Ammon's horn (tissue), 1 donor: ENCODE measurements around the gene ADK.
A peak's percentile ranks its signal among the peaks of the same experiment; 100 is the strongest.
"Not testable (repeated sequence)": the region's sequence is repeated elsewhere in the genome, so short reads cannot be mapped to it uniquely, and the experiment has no call there.

Experiments used
- DNase-seq: peaks from one replicate; pipeline ENCODE4 v3.0.0-alpha.2; 2016; ENCODE audit warnings: low spot score

Gene ADK

DNA sequence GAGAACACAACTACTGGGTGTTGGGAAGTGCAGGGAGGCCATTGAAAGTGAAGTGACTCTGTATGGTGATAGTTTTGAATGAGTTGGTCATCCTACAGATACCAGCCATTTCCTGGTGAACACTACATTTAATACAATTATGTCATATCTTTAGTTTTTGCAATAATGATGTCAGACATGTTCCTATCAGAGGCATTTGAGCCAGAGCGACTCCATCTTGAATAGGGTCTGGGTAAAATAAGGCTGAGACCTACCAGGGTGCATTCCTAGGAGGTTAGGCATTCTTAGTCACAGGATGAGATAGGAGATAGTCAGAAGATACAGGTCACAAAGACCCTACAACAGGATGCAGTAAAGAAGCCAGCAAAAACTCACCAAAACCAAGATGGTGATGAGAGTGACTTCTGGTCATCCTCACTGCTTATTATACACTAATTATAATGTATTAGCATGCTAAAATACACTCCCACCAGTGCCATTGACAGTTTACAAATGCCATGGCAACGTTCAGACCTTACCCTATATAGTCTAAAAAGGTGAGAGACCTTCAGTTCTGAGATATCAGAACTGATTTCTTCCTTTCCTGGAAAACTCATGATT lies 28.2 kb downstream of the ADK start:
- DNase-seq = no peak

DNA sequence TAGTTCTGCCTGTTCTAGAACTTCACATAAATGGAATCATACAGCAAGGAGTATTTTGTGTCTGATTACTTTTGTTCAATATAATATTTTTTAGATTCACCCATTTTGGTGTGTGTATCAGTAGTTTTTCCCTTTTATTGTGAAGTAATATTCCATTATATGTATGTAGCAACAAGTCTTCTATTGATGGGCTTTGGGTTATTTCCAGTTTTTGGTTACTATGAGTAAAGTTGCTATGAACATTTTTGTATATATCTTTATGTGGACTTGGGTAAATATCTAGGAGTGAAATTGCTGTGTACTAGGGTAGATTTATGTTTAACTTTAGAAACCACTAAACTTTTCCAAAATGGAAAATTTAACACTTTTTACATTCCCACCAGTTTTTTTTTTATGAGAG lies 35.7 kb downstream of the ADK start:
- no peak for DNase-seq

DNA sequence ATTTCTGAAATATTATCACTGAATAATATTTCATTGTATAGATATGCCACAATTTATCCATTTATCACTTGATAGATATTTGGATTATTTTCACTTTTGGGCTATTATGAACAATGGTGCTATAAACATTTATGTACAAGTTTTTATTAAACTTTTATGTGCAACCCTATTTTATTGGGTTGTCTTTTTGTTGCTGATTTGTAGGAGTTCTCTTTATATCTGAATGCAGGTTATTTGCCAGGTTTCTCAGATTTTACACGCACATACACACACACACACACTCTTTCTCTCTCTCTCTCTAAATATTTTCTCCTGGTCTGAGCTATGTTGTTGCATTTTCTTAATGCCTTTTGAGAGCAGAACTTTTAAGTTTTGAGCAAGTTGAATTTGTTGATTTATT lies 36.2 kb downstream of the ADK start:
- no peak for DNase-seq

DNA sequence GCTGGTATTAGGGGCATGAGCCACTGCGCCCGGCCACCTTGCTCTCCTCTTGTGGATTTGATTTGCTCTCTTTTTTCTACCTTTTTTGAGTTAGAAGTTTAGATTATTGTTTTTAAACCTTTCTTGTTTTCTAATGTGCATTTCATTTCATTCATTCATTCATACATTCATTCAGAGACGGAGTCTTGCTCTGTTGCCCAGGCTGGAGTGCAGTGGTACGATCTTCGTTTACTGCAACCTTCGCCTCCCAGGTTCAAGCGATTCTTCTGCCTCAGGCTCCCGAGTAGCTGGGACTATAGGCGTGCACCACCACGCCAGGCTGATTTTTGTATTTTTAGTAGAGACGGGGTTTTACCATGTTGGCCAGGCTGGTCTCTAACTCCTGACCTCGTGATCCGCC lies 37.6 kb downstream of the ADK start:
- DNase-seq = not testable (repeated sequence)

DNA sequence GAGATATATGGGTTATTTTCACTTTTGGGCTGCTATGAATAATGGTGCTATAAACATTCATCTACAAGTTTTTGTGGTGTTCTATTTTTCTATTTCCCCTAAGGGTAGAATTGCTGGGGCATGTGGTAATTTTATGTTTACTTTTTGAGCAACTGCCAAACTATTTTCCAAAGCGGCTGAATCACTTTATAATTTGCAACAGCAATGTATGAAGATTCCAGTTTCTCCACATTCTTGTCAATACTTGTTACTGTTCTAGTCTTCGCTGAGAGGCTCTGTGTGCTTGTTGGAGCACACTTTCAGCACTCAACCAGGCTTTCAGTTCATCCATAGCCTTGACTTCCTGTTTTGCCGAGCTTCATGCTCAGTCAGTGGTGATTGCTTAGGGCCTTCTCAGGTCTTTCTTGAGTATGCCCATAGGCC lies 39.0 kb downstream of the ADK start:
- DNase-seq = peak; percentile 54

DNA sequence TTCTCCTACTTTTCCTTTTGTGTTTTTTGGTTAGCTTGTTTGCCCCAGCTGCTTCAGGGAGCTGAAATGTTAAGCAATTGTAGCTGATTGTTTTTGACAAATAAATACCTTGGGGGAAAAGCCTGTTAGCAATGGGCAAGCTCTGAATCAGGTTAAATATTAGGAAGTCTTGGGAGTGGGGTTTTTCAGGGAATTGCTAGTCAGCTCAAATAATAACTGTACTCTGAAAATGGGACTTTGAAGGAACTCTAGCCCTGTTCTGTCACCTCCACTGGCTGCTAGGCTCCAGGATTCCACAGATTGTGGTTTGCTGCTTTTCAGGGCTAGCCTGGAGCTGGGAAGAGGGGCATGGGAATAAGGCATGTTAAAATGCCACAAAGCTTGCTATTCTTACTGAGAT lies 39.5 kb downstream of the ADK start:
- DNase-seq = no peak

DNA sequence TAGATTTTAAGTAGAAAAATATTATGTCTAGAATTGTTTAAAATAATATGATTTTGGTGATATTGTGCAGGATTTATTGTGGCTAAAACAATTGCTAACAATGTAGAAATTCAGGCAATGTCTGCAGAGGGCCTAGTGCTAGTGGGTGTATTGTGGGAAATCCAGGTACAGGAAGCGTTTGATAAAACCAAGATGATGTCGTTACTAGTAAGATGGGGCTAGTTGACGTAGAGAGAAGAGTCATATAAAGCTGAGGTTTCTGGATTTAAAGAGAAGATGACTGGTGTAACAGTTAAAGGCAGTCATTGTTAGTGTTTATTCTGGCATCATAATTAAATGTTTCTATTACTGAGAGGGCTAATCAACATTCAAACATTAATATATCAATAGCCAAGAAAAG lies 43.5 kb downstream of the ADK start:
- DNase-seq = no peak

DNA sequence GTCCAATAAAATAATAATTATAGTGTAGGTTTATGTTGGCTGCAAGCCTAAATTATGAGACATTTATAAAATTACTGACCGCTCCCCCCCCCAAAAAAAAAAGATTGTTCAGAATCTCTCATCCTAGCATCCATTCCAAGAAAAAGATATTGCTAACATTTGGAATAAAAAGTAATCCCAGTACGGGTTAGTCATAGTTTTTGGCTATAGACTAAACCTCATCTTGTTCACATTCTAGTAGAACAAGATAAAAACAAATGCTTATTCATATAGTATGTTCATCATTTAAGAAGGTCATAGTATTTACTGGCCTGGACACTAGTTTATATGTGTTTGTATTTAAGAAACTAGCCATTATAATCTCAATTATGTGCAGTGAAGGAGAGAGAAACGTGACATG lies 44.0 kb downstream of the ADK start:
- DNase-seq = no peak

DNA sequence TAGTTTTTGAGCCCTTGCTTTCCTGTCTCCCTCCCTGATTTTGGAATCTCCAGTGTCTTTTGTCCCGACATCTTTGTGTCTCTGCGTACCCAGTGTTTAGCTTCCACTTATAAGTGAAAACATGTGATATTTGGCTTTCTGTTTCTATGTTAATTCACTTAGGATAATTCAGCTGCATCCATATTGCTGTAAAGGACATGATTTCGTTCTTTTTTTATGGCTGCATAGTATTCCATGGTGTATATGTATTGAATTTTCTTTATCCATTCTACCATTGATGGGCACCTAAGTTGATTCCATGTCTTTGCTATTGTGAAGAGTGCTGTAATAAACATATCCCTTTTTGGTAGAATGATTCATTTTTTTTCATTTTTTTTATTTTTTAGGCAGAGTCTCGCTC lies 48.3 kb downstream of the ADK start:
- no peak for DNase-seq

DNA sequence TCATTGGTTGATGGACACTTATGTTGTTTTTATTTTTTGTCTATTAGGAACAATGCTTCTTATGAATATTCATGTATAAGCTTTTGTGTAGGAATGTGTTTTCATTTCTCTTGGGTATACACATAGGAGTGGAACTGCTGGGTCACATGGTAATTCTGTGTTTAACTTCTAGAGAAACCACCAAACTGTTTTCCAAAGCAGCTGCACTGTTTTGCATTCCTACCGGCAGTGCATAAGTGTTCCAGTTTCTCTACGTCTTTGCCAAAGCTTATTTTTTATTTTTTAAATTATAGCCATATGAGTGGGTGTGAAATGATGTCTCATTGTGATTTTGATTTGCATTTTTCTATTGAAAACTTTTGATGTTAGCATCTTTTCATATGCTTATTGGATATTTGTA lies 51.3 kb downstream of the ADK start:
- DNase-seq = no peak

DNA sequence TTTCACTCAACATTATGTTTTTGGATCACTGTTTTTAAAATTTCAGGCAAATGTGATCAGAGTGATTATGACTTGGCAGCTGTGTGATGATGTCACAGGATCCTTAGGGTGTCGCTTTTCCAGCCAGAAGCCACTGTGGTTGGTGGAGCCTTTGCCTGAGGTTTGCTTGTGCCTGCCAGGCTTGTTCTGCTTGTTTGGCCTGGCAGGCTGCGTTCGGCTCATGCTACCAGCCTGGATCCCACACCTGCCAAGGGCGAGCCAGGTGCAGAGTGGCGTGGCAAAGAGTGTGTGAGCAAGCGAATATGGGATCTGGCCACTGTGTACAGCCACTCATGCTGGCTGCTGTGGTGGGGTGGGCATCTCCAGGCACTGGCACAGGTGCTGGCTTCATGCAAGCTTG lies 55.7 kb downstream of the ADK start:
- DNase-seq = no peak

DNA sequence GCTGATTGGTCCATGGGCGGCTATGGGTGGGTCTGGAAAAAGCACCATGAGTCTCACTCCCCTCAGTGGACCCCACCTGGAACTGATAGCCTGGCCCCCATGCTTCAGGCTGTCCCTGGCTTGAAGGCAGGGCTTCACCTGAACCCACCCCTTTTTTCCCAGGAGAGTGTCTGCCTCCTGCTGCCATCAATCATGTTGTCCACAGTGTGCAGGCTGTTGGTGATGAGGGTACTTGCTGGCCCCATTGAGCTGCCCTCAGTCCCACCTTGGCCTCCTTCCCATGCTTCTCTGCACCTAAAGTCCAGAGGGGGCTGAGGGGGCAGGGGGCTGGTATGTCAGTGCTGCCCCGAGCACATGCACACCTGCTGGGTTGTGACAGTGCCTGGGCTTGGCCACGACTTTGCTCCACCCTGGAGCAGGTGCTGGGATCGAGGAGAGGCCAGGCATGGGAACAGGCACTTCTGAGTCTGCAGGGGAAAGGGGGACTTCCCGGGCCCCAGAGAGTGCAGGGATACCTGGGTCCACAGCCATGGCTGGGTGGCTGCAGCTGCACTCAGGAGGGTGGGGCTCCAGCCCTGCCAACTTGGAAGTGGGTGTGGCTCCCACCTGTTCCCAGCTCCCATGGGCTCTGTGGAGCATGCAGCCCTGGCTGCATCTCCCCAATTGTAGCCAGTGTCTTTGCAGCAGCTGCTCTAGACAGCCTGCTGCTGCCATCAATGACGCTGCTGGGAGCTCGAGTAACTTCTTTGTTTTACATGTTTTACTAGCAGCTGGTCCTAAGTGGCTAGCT lies 56.9 kb downstream of the ADK start:
- DNase-seq = no peak

DNA sequence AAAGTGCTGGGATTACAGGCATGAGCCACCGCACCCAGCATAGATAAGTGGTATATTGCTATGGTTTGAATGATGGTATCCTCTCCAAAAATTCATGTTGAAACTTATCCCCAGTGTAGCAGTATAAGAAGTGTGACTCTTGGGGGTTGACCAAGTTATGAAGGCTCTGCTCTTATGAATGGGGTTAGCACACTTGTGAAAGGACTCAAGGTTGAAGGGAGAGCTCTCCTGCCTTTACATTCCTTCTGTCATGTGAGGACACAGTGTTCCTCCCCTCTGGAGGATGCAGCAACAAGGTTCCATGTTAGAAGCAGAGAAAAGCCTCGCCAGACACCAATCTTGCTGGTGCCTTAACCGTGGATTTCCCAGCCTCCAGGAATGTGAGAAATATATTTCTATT lies 58.0 kb downstream of the ADK start:
- DNase-seq = no peak

DNA sequence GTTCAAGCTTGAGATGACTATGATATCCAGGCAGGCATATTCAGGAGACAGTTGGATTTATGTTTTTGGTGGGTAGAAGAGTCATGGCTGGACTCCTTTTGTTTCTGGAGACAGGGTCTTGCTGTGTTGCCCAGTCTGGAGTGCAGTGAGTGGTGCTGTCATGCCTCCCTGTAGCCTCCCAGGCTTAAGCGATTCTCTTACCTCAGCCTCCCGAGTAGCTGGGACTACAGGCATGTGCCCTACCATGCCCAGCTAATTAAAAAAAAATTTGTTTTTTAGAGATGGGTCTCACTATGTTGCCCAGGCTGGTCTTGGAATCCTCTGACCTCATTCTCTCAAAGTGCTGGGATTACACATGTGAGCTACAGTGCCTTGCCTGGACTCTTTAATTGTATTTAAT lies 62.0 kb downstream of the ADK start:
- DNase-seq = no peak

DNA sequence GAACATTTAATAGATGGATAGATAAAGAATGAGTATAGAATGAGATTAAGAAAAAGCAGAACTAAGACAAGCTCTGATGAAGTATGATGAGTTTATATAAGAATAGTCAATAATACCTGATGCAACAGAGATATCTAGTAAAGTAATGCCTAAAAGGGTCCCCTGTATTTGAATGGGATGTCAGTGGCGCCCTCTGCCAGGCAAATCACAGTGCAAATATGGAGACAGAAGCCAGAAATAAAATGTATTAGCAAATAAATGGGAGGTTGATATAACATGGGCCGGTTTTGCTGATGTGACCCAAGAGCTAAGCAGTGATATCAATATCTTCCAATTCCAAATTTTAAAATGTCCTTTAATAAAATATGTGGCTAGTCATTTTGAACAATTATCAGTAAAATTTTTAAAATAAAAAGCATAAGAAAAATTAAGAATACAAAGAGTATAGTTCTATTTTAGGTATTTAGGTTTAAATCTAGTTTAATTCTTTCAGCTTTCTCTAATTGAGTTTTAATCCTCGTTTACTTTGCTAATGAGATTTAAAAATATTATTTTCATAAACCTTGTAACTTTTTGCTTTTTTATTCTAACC lies 62.6 kb downstream of the ADK start:
- no peak for DNase-seq

DNA sequence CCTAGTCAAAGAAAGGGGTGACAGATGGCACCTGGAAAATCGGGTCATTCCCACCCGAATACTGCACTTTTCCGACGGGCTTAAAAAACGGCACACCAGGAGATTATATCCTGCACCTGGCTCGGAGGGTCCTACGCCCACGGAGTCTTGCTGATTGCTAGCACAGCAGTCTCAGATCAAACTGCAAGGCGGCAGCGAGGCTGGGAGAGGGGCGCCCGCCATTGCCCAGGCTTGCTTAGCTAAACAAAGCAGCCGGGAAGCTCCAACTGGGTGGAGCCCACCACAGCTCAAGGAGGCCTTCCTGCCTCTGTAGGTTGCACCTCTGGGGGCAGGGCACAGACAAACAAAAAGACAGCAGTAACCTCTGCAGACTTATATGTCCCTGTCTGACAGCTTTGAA lies 66.1 kb downstream of the ADK start:
- not testable (repeated sequence) for DNase-seq

DNA sequence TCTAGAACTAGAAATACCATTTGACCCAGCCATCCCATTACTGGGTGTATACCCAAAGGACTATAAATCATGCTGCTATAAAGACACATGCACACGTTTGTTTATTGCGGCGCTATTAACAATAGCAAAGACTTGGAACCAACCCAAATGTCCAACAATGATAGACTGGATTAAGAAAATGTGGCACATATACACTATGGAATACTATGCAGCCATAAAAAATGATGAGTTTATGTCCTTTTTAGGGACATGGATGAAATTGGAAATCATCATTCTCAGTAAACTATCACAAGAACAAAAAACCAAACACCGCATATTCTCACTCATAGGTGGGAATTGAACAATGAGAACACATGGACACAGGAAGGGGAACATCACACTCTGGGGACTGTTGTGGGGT lies 71.4 kb downstream of the ADK start:
- DNase-seq = not testable (repeated sequence)

DNA sequence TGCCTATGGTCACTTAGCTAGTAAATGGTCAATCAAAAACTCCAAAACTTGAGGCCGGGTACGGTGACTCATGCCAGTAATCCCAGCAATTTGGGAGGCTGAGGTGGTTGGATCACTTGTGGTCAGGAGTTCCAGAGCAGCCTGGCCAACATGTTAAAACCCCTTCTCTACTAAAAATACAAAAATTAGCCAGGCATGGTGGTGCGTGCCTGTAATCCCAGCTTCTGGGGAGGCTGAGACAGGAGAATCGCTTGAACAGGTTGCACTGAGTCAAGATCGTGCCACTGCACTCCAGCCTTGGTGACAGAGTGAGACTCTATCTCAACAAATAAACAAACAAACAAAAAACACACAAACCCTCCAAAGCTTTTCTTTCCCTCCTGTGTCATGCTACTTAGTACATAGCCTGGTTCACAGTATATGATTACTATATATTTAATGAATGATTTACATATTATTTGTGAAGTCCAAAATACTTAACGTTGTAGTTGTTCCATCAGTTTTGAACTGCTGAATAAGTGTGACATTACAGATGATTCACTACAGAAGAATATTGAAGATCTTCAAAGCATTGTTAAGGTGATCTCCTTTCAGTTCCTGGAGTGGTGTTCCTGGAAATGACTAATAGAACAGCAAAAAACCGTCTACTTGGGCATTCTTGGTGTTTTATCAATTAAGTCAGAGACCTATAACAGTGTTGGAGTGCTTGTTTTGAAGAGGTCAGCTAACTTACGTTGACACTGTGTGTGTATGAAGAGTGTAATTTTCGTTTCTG lies 72.9 kb downstream of the ADK start:
- no peak for DNase-seq

DNA sequence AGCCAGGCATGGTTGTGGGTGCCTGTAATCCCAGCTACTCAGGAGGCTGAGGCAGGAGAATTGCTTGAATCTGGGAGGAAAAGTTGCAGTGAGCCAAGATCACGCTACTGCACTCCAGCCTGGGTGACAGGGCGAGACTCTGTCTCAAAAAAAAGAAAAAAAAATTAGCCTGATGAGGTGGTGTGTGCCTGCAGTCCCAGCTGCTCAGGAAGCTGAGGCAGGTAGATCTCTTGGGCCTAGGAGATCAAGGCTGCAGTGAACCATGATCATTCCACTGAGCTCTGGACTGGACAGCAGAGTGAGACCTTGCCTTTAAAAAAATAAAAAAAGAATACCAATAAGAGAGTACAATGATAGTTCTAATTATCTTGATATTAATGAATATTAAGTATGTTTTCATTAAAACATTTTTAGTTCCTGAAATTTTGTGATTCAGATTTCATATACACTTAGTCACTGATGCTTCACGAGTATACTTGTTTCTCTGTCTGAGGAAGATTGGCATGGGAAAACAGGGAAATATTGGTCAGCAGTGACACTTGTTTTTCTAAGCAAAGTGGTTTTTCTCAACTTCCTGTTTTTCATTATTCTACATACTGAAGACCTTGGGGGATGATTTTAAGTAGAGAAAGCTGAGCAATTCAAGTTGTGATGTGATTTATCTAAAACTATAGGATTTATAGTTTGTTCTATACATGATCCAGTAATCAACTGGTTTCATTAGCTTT lies 76.8 kb downstream of the ADK start:
- peak; percentile 27 for DNase-seq

DNA sequence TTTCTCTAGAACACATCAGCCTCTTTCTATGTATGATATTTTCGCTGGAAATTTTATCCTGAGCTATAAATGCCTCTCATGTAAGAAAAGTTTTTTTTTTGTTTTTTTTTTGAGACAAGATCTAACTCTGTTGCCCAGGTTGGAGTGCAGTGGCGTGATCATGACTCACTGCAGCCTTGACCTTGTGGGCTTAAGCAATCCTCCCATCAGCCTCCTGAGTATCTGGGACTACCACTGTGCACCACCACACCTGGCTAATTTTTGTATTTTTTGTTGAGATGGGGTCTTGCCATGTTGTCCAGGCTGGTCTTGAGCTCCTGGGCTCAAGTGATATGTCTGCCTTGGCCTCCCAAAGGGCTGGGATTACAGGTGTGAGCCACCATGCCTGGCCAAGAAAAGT lies 80.4 kb downstream of the ADK start:
- no peak for DNase-seq

DNA sequence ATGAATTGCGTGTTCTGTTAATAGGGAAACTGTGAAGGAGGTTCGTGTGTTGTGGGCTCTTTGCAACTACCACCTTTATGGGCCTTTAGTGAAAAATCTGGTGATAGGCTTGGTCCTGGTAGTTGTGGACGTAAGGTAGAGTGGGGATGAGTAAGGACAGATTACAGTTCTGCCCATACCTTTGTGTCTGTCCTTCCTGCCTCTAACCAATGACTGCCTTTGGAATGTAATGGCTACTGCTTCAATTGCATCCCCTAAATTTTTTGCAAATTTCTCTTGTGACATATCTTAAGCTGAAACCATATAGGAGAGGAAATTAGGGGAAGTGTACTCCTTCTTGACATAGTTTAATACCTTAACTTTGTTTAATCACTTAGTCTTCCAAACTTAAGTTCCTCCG lies 82.3 kb downstream of the ADK start:
- DNase-seq = no peak

DNA sequence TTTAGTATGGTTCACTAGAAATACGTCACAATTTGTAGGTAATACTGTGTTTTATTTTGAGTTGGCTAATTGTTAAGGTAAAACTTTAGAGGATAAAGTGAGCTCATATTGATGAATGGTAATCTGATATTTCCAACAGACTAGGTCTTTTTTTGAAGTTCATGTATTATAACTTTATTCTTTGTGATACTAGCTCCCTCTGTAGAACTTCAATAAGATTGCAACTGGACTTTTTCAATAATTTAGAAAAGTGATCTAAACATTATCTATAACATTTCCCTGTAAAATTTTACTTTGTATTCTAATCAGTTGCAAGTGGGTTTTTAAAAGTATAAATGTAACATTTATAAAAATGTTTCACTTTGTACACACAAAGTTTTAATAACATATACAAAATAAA lies 83.5 kb downstream of the ADK start:
- no peak for DNase-seq
